H9 (cell line): Measurements from ENCODE around the gene TMEM185B. TPM values are rescaled to one million over a fixed set of nuclear protein-coding genes. Genes with fewer than 3 reads are reported as not detected.

ENCODE experiments used
- DNase-seq: peaks from one replicate; pipeline ENCODE4 v3.0.0-alpha.2; 2017
- H2AFZ ChIP-seq: one replicate; pipeline ENCODE4 v1.6.1; 2013; ENCODE audit warnings: mild to moderate bottlenecking, low read length, control low read depth, moderate library complexity
- H2AK5ac ChIP-seq: 2 replicates; pipeline ENCODE4 v1.6.1; 2013; ENCODE audit warnings: low read length, control low read depth, mixed read lengths; ENCODE audit not compliant: insufficient read length
- H2BK120ac ChIP-seq: one replicate; pipeline ENCODE4 v1.6.1; 2013; ENCODE audit warnings: low read depth, mild to moderate bottlenecking, low read length, control low read depth, inconsistent platforms; ENCODE audit not compliant: poor library complexity, severe bottlenecking
- H2BK12ac ChIP-seq: 2 replicates; pipeline ENCODE4 v1.6.1; 2013; ENCODE audit warnings: low read length, control low read depth, mixed read lengths, low read depth; ENCODE audit not compliant: insufficient read length
- H2BK15ac ChIP-seq: 2 replicates; pipeline ENCODE4 v1.6.1; 2013; ENCODE audit warnings: low read depth, low read length, control low read depth
- H2BK20ac ChIP-seq: one replicate; pipeline ENCODE4 v1.6.1; 2013; ENCODE audit warnings: low read depth, mild to moderate bottlenecking, low read length, control low read depth, inconsistent platforms; ENCODE audit not compliant: poor library complexity, severe bottlenecking
- H2BK5ac ChIP-seq: 2 replicates; pipeline ENCODE4 v1.6.1; 2013; ENCODE audit warnings: low read length, control low read depth, mixed read lengths; ENCODE audit not compliant: insufficient read length
- H3K14ac ChIP-seq: 2 replicates; pipeline ENCODE4 v1.6.1; 2013; ENCODE audit warnings: low read length, control low read depth; ENCODE audit not compliant: insufficient read depth
- H3K18ac ChIP-seq: 2 replicates; pipeline ENCODE4 v1.6.1; 2013; ENCODE audit warnings: low read depth, mild to moderate bottlenecking, mixed read lengths, low read length, control low read depth; ENCODE audit not compliant: insufficient read length
- H3K23ac ChIP-seq: 2 replicates; pipeline ENCODE4 v1.6.1; 2013; ENCODE audit warnings: low read length, control low read depth, mixed read lengths, low read depth; ENCODE audit not compliant: insufficient read length
- H3K23me2 ChIP-seq: 2 replicates; pipeline ENCODE4 v1.6.1; 2013; ENCODE audit warnings: low read depth, mild to moderate bottlenecking, mixed read lengths, low read length, control low read depth; ENCODE audit not compliant: insufficient read length, poor library complexity, severe bottlenecking
- H3K27ac ChIP-seq: 2 replicates; pipeline ENCODE4 v1.5.1; 2013; ENCODE audit warnings: low read length, control low read depth, mixed read lengths, low read depth; ENCODE audit not compliant: insufficient read length
- H3K27me3 ChIP-seq: 2 replicates; pipeline ENCODE4 v1.6.1; 2013; ENCODE audit warnings: low read length, control low read depth, inconsistent platforms; ENCODE audit not compliant: insufficient read depth
- H3K4ac ChIP-seq: 2 replicates; pipeline ENCODE4 v1.6.1; 2013; ENCODE audit warnings: low read depth, mild to moderate bottlenecking, control low read depth, inconsistent platforms, low read length, moderate library complexity
- H3K4me1 ChIP-seq: 2 replicates; pipeline ENCODE4 v1.6.1; 2013; ENCODE audit warnings: low read length, control low read depth, inconsistent platforms; ENCODE audit not compliant: insufficient read depth
- H3K4me2 ChIP-seq: 2 replicates; pipeline ENCODE4 v1.6.1; 2013; ENCODE audit warnings: low read length, control low read depth, mixed read lengths; ENCODE audit not compliant: insufficient read length, insufficient read depth
- H3K56ac ChIP-seq: 2 replicates; pipeline ENCODE4 v1.6.1; 2013; ENCODE audit warnings: low read depth, mild to moderate bottlenecking, mixed read lengths, low read length, control low read depth; ENCODE audit not compliant: insufficient read length
- H3K79me1 ChIP-seq: 2 replicates; pipeline ENCODE4 v1.6.1; 2013; ENCODE audit warnings: low read depth, mild to moderate bottlenecking, moderate library complexity, low read length, control low read depth, inconsistent platforms; ENCODE audit not compliant: insufficient read depth, poor library complexity, severe bottlenecking
- H3K79me2 ChIP-seq: 2 replicates; pipeline ENCODE4 v1.6.1; 2013; ENCODE audit warnings: low read length, control low read depth, inconsistent platforms; ENCODE audit not compliant: insufficient read depth
- H3K9ac ChIP-seq: 2 replicates; pipeline ENCODE4 v1.6.1; 2013; ENCODE audit warnings: low read length, control low read depth, mixed read lengths; ENCODE audit not compliant: insufficient read length; ENCODE audit errors: extremely low read depth
- H3K9me3 ChIP-seq: one replicate; pipeline ENCODE4 v1.6.1; 2013; ENCODE audit warnings: low read depth, low read length, inconsistent platforms; ENCODE audit not compliant: control insufficient read depth
- H3T11ph ChIP-seq: one replicate; pipeline ENCODE4 v1.6.1; 2013; ENCODE audit warnings: mild to moderate bottlenecking, low read length, control low read depth, inconsistent platforms
- H4K20me1 ChIP-seq: one replicate; pipeline ENCODE4 v1.6.1; 2013; ENCODE audit not compliant: control insufficient read depth, insufficient read length, insufficient read depth
- H4K5ac ChIP-seq: 2 replicates; pipeline ENCODE4 v1.6.1; 2013; ENCODE audit warnings: low read depth, mild to moderate bottlenecking, mixed read lengths, low read length, control low read depth; ENCODE audit not compliant: insufficient read length
- H4K8ac ChIP-seq: replicated peaks from 2 replicates; pipeline ENCODE4 v1.6.1; 2013; ENCODE audit warnings: low read length, control low read depth, mixed read lengths, low read depth; ENCODE audit not compliant: insufficient read length
- H4K91ac ChIP-seq: 2 replicates; pipeline ENCODE4 v1.6.1; 2013; ENCODE audit warnings: low read depth, mild to moderate bottlenecking, moderate library complexity, mixed read lengths, low read length, control low read depth; ENCODE audit not compliant: insufficient read length
- H3K27ac Mint-ChIP-seq, 3 experiments: 2 replicates in 2 of 3; 3 replicates in 1 of 3; pipeline ENCODE4 v1.8.0; 2020 to 2021; ENCODE audit warnings: mixed read lengths in 3 of 3, mild to moderate bottlenecking in 1 of 3, moderate library complexity in 1 of 3
- H3K27me3 Mint-ChIP-seq: 2 replicates; pipeline ENCODE4 v1.8.0; 2021; ENCODE audit warnings: low read depth, mild to moderate bottlenecking, moderate library complexity, mixed read lengths
- H3K36me3 Mint-ChIP-seq, 3 experiments: 2 replicates in 2 of 3; 3 replicates in 1 of 3; pipeline ENCODE4 v1.8.0; 2020 to 2021; ENCODE audit warnings: low read depth in 3 of 3, mixed read lengths in 3 of 3; ENCODE audit not compliant: insufficient read depth in 1 of 3
- H3K4me1 Mint-ChIP-seq, 2 experiments: 2 replicates each; pipeline ENCODE4 v1.8.0; 2020; ENCODE audit warnings: mixed read lengths in 2 of 2
- H3K4me3 Mint-ChIP-seq, 2 experiments: 2 replicates in 1 of 2; 3 replicates in 1 of 2; pipeline ENCODE4 v1.8.0; 2020 to 2021; ENCODE audit warnings: mild to moderate bottlenecking in 2 of 2, mixed read lengths in 2 of 2, moderate library complexity in 1 of 2
- H3K9me3 Mint-ChIP-seq, 2 experiments: 2 replicates in 1 of 2; 3 replicates in 1 of 2; pipeline ENCODE4 v1.8.0; 2020; ENCODE audit warnings: mild to moderate bottlenecking in 2 of 2, mixed read lengths in 2 of 2, moderate library complexity in 1 of 2
- CTCF ChIP-seq: fragments of 200-600 bp; sonication (generic); conservative IDR thresholded peaks from 3 replicates; pipeline ENCODE4 v1.8.0; 2021; ENCODE audit warnings: antibody characterized with exemption, mild to moderate bottlenecking
- WGBS: extraction: QIAGEN DNeasy Blood & Tissue Kit; methylation state at CpG from one replicate; pipeline ENCODE4 v1.1.7; 2013; ENCODE audit warnings: missing lambda C conversion rate, low lambda C conversion rate, mixed read lengths; ENCODE audit not compliant: insufficient read length; ENCODE audit errors: extremely low coverage; 5-methylcytosine and 5-hydroxymethylcytosine counted together
- total RNA-seq: library from RNA; stranded (reverse); gene quantifications from 2 replicates; pipeline ENCODE4 v1.2.1, GENCODE V29; 2021

Gene TMEM185B
- total RNA-seq, 1 experiment from 2014 or later = 29.0 TPM

- H2BK20ac ChIP-seq = no peak overlapping the region
- no peak overlapping the region for H4K5ac ChIP-seq
- H3K27ac ChIP-seq = no peak overlapping the region
- no peaks in the 10 kb centered on the region for H3K4me1 ChIP-seq
- no peaks in the 10 kb centered on the region for H3K27me3 ChIP-seq
- peaks cover 29% of the 10 kb centered on the region for H3K27me3 Mint-ChIP-seq
- no peak overlapping the region for H3T11ph ChIP-seq
- no peak overlapping the region for H3K18ac ChIP-seq
- WGBS = no CpG with 5 or more reads among the region's 15 CpGs
- H3K4ac ChIP-seq = no peak overlapping the region
- no peaks in the 10 kb centered on the region for H3K9me3 ChIP-seq
- H3K27ac Mint-ChIP-seq = no peak overlapping the region
- H3K4me3 Mint-ChIP-seq = no peak overlapping the region
- no peak overlapping the region for H2BK12ac ChIP-seq
- no peak overlapping the region for H2BK15ac ChIP-seq
- no peak overlapping the region for H3K14ac ChIP-seq
- no peak overlapping the region for H4K91ac ChIP-seq
- no peaks in the 10 kb centered on the region; a peak in 1 of 7 replicates for H3K36me3 Mint-ChIP-seq
- H2AFZ ChIP-seq = no peak overlapping the region
- DNase-seq = peak; percentile 8
- H2BK5ac ChIP-seq = no peak overlapping the region
- H4K20me1 ChIP-seq = no peaks in the 10 kb centered on the region
- H3K79me2 ChIP-seq = no peaks in the 10 kb centered on the region
- no peak overlapping the region for H3K23ac ChIP-seq
- H3K4me2 ChIP-seq = no peak overlapping the region
- no peaks in the 10 kb centered on the region for H3K79me1 ChIP-seq
- H3K9me3 Mint-ChIP-seq = peaks cover 5 to 7% of the 10 kb centered on the region in 2 experiments; a peak in 2 of 5 replicates
- no peaks in the 10 kb centered on the region for H3K23me2 ChIP-seq
- H3K9ac ChIP-seq = no peak overlapping the region
- no peak for TF ChIP-seq CTCF
- no peak overlapping the region for H2BK120ac ChIP-seq
- H4K8ac ChIP-seq = no peak overlapping the region
- peaks cover 7 to 10% of the 10 kb centered on the region in 2 experiments for H3K4me1 Mint-ChIP-seq
- H2AK5ac ChIP-seq = no peak overlapping the region
- no peak overlapping the region for H3K56ac ChIP-seq
Observed at GRCh38 chr2:120231974-120232635, 8.9 kb upstream of the TMEM185B start.
